Measurements from ENCODE around the gene ROR1. TPM values are rescaled to one million over a fixed set of nuclear protein-coding genes. Genes with fewer than 3 reads are reported as not detected.

ROR1 gene
- total and polyA plus RNA-seq, 10 of the 15 experiments (the other 5 are each of a cell fraction or from before 2014, with no cell fraction given): 0.02 to 0.08 (median 0.05) TPM; not detected in 6

GRCh38 chr1:64084451-64084850 lies 310.6 kb downstream of the ROR1 start (continued):
- no peak for TF ChIP-seq FOS (IDR thresholded peaks at IDR 0.05; ENCODE audit: borderline replicate concordance, extremely low read depth, insufficient read length)

DNA sequence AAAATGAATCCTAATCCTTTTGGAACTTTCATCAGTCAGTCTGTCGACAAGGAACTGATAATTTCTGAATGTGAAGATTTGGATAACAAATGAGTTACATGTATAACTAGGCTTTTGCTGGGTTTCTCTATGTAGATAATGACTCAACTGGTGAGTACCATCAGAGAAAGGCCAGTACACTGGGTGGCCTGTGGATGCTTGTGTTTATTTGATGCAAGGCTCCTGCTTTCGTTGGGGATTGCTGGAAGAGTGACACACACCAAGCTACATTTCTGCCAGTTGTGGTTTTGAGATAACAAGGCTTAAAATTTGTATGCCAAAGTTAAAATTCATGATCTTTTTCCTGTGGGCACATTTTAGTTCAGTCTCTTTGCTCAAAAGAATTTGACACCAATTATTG lies 314.0 kb downstream of the ROR1 start:
- FAIRE-seq (no peak), ATAC-seq (no peak), DNase-seq (ENCODE audit: low read depth, low spot score) (no peak)
- no peaks in the 10 kb centered on the region for H3K79me2 ChIP-seq (ENCODE audit: control insufficient read depth, insufficient read depth, low read length)
- H3K4me2 ChIP-seq (ENCODE audit: control insufficient read depth, insufficient read depth): no peak overlapping the region
- BruUV-seq (replicated peaks): no TSS peak
- no peaks in the 10 kb centered on the region for H4K20me1 ChIP-seq (ENCODE audit: control insufficient read depth, insufficient read depth)
- POLR2A ChIA-PET: no interaction called here
- no peak overlapping the region for H3K4me3 ChIP-seq
- no peak for TF ChIP-seq KAT2A (conservative IDR thresholded peaks at IDR 0.05; ENCODE audit: control insufficient read depth, low read depth, low read length)
- no peak for TF ChIP-seq SMC3 (IDR thresholded peaks at IDR 0.05; ENCODE audit: borderline replicate concordance, low read length)
- no peak for TF ChIP-seq IRF3 (IDR thresholded peaks at IDR 0.05)
- TF ChIP-seq TCF12 (IDR thresholded peaks at IDR 0.05; ENCODE audit: low read depth, low read length): no peak
- no peaks in the 10 kb centered on the region for H3K4me1 ChIP-seq (ENCODE audit: control insufficient read depth, insufficient read depth, low read length)
- H3K36me3 ChIP-seq (ENCODE audit: control insufficient read depth in 2 of 2, insufficient read depth in 2 of 2, low read length in 1 of 2): no peaks in the 10 kb centered on the region
- H3K9me3 ChIP-seq (replicated peaks; ENCODE audit: control insufficient read depth, insufficient read depth, low read length): no peaks in the 10 kb centered on the region
- intact Hi-C loops (cut with micrococcal nuclease; ENCODE audit: unreplicated experiment) (no loop called here), in situ Hi-C loops (cut with MboI) (no loop called here)
- no peak overlapping the region for H3K27ac ChIP-seq (ENCODE audit: control insufficient read depth, insufficient read depth)
- 4% methylated on average over 2 of the region's 2 CpGs for WGBS (ENCODE audit: insufficient coverage, insufficient replicate concordance, low lambda C conversion rate, missing lambda C conversion rate)
- RAD21 ChIA-PET (ENCODE audit: unreplicated experiment): no interaction called here
- CTCF ChIA-PET: no interaction called here
- no peak overlapping the region for H2AFZ ChIP-seq (ENCODE audit: control insufficient read depth, low read depth, low read length)
- peaks cover 0 to 3% of the 10 kb centered on the region in 2 experiments; a peak in 1 of 4 replicates for H3K27me3 ChIP-seq (replicated peaks in 1 of 2; ENCODE audit: control insufficient read depth in 2 of 2, insufficient read depth in 2 of 2, low read length in 1 of 2)
- SMC1A ChIA-PET (ENCODE audit: uncharacterized antibody, unreplicated experiment): no interaction called here
- H3K9ac ChIP-seq (ENCODE audit: control insufficient read depth, insufficient read depth, low read length): no peak overlapping the region

GRCh38 chr1:64090436-64090835 lies 316.6 kb downstream of the ROR1 start:
- in situ Hi-C loops (cut with MboI) (no loop called here), intact Hi-C loops (cut with micrococcal nuclease; ENCODE audit: unreplicated experiment) (no loop called here)
- Histone ChIP-seq H3K4me2 (ENCODE audit: control insufficient read depth, insufficient read depth) (no peak overlapping the region), H3K36me3 (ENCODE audit: control insufficient read depth in 2 of 2, insufficient read depth in 2 of 2, low read length in 1 of 2) (no peaks in the 10 kb centered on the region), H3K4me1 (ENCODE audit: control insufficient read depth, insufficient read depth, low read length) (no peaks in the 10 kb centered on the region), H3K9ac (ENCODE audit: control insufficient read depth, insufficient read depth, low read length) (no peak overlapping the region), H3K4me3 (no peak overlapping the region), H2AFZ (ENCODE audit: control insufficient read depth, low read depth, low read length) (no peak overlapping the region), H3K27me3 (replicated peaks in 1 of 2; ENCODE audit: control insufficient read depth in 2 of 2, insufficient read depth in 2 of 2, low read length in 1 of 2) (peaks cover 0 to 3% of the 10 kb centered on the region in 2 experiments; a peak in 1 of 4 replicates), H3K27ac (ENCODE audit: control insufficient read depth, insufficient read depth) (no peak overlapping the region), H3K79me2 (ENCODE audit: control insufficient read depth, insufficient read depth, low read length) (no peaks in the 10 kb centered on the region), H3K9me3 (replicated peaks; ENCODE audit: control insufficient read depth, insufficient read depth, low read length) (no peaks in the 10 kb centered on the region), H4K20me1 (ENCODE audit: control insufficient read depth, insufficient read depth) (no peaks in the 10 kb centered on the region)
- POLR2A ChIA-PET: no interaction called here
- CTCF ChIA-PET: no interaction called here
- no TSS peak for BruUV-seq (replicated peaks)
- WGBS (ENCODE audit: insufficient coverage, insufficient replicate concordance, low lambda C conversion rate, missing lambda C conversion rate): 52% methylated on average over 3 of the region's 3 CpGs
- FAIRE-seq: no peak
- RAD21 ChIA-PET (ENCODE audit: unreplicated experiment): no interaction called here
- SMC1A ChIA-PET (ENCODE audit: uncharacterized antibody, unreplicated experiment): no interaction called here
- DNase-seq (ENCODE audit: low read depth, low spot score): no peak
- no peak for ATAC-seq
- TF ChIP-seq JUND (IDR thresholded peaks at IDR 0.05; ENCODE audit: low read depth, low read length) (no peak), E2F8 (IDR thresholded peaks at IDR 0.05; ENCODE audit: low read depth, partially characterized antibody) (no peak), HDGF (IDR thresholded peaks at IDR 0.05) (no peak), NBN (IDR thresholded peaks at IDR 0.05) (no peak), BCL3 (IDR thresholded peaks at IDR 0.05; ENCODE audit: borderline replicate concordance, insufficient read depth, low read depth, low read length, poor library complexity, severe bottlenecking) (no peak), CBFB (IDR thresholded peaks at IDR 0.05; ENCODE audit: low read depth) (no peak)
